Stimulated activated CD4-positive, alpha-beta T cell treated with anti-CD3 and anti-CD28 coated beads, TNF-alpha, amount 100 ng/mL, for 48 hours (primary cell): ENCODE results near the gene QKI.
"Not testable (repeated sequence)": the region's sequence is repeated elsewhere in the genome, so short reads cannot be mapped to it uniquely, and the experiment has no call there.

Experiments used
- DNase-seq, 3 donors: peaks; one replicate each; pipeline ENCODE4 v3.0.0-alpha.2; 2020; ENCODE audit warnings: low read depth in 3 of 3

The QKI gene

GRCh38 chr6:163439390-163439789, 24.9 kb downstream of the QKI start:
- not testable (repeated sequence) for DNase-seq

- DNase-seq = no peak
Measured at GRCh38 chr6:163439997-163440396, 25.5 kb downstream of the QKI start.

- DNase-seq = no peak
Measured at GRCh38 chr6:163442336-163442735, 27.8 kb downstream of the QKI start.

- no peak for DNase-seq
Measured at GRCh38 chr6:163444077-163444476, 29.6 kb downstream of the QKI start.

- DNase-seq = no peak
Measured at GRCh38 chr6:163446549-163446948, 32.0 kb downstream of the QKI start.

- DNase-seq = no peak
Measured at GRCh38 chr6:163449076-163449475, 34.6 kb downstream of the QKI start.

GRCh38 chr6:163454425-163454824, 39.9 kb downstream of the QKI start:
- no peak for DNase-seq

- no peak for DNase-seq
Measured at GRCh38 chr6:163455552-163455951, 41.0 kb downstream of the QKI start.

- no peak for DNase-seq
Measured at GRCh38 chr6:163457637-163458561, 43.4 kb downstream of the QKI start.

GRCh38 chr6:163459007-163459406, 44.5 kb downstream of the QKI start:
- no peak for DNase-seq

- no peak for DNase-seq
Measured at GRCh38 chr6:163459536-163459935, 45.0 kb downstream of the QKI start.

- DNase-seq = no peak
Measured at GRCh38 chr6:163460307-163460782, 45.8 kb downstream of the QKI start.

GRCh38 chr6:163461696-163462095, 47.2 kb downstream of the QKI start:
- DNase-seq = no peak

GRCh38 chr6:163463180-163463579, 48.7 kb downstream of the QKI start:
- no peak for DNase-seq

GRCh38 chr6:163463795-163464194, 49.3 kb downstream of the QKI start:
- no peak for DNase-seq

- DNase-seq = no peak
Measured at GRCh38 chr6:163466839-163467390, 52.4 kb downstream of the QKI start.

GRCh38 chr6:163468738-163469137, 54.2 kb downstream of the QKI start:
- no peak for DNase-seq

GRCh38 chr6:163469459-163469985, 55.0 kb downstream of the QKI start:
- DNase-seq = no peak

- no peak for DNase-seq
Measured at GRCh38 chr6:163470611-163471010, 56.1 kb downstream of the QKI start.

- no peak for DNase-seq
Measured at GRCh38 chr6:163474581-163474980, 60.1 kb downstream of the QKI start.

GRCh38 chr6:163476946-163477345, 62.4 kb downstream of the QKI start:
- DNase-seq = not testable (repeated sequence)

GRCh38 chr6:163483107-163483506, 68.6 kb downstream of the QKI start:
- no peak for DNase-seq

GRCh38 chr6:163485388-163485851, 70.9 kb downstream of the QKI start:
- DNase-seq = no peak
